SKM-1 treated with dmso at 0.1 percent for 144 hours (cell line): ENCODE results near the gene MYT1.

Experiments
- DNase-seq: peaks from one replicate; lab custom pipeline; 2025; ENCODE audit not compliant: unreplicated experiment; lab: John Stamatoyannopoulos, UW

Gene MYT1

DNA sequence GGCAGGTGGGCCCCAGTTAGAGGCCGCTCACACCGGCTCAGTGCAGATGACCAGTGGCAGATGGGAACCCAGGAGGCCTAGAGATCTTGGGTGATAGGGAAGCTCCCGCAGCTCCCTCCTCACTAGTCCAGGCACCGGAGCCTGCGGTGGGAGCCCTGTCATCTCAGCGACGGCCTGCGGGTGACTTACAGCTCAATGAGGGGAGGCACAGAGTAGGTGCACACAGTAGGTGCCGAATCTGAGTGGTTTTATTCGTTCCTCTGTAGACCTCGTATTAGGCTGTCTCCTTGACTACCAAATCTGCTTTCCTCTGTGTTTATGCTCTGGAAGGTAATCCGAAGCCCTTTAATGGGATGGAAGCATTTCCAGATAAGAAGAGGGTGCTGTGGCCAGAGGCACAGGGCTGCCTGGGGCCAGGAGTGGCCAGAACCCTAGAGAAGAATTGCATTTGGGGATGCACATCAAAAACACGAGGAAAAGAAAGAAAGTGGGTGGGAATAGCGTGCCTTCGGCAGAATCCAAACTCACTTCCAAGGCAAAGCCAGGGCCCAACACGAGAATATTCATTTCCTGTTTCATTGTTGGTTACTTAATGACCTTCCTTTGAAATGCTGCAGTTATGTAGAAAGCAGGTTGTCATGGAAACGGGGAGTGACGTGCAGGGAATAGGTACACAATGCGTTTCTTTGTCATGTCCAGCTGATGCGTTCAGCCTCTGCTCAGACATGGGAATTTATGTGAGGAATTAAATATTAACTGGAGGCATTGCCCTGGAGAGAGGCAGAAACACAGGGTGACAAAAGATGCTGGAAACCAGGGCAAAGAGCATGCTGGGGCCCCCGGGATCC lies 24.7 kb downstream of the MYT1 start:
- DNase-seq: no peak

DNA sequence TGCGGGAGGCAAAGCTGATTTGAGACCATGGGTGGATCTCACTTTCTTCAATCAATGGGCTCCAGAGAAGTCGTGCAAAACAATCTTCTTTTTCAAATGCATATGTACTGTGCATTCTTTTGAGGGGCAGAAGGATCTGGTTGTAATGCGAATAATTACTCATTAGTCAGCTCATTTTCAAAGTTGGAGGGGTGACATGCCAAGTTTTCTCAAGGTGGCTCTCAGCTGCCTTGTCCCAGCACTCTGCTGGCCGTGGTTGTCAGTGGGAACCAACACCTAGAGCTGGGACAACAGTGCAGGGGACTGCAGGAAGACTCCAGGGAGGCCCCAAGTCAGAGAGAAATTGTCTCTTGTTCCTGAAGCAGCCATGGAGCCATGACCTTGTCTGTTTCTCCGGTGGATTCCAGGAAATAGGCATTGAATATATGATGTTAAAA lies 25.3 kb downstream of the MYT1 start:
- DNase-seq: no peak

- no peak for DNase-seq
Observed at GRCh38 chr20:64189986-64190385, 25.7 kb downstream of the MYT1 start.

- no peak for DNase-seq
Observed at GRCh38 chr20:64191002-64191401, 26.8 kb downstream of the MYT1 start.

GRCh38 chr20:64192406-64192805 lies 28.2 kb downstream of the MYT1 start:
- no peak for DNase-seq

DNA sequence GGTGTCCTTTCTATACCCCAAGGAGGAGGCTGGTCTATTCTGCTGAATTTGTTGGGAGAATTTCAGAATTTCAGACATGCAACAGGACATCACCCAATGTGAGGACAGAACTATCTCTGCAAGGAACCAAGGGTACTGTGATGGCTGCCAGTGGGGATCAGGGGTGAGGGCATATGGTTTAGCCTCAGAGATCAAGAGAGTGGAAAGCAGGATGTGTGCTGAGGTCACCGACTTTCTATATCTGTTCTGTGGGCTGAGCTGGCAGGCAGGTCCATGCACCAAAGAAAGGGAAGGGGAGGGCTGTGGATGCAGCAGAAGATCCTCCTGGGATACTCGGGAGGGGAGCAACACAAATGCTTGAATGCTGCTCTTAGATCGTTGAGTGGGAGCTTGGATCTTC lies 28.8 kb downstream of the MYT1 start:
- no peak for DNase-seq

DNA sequence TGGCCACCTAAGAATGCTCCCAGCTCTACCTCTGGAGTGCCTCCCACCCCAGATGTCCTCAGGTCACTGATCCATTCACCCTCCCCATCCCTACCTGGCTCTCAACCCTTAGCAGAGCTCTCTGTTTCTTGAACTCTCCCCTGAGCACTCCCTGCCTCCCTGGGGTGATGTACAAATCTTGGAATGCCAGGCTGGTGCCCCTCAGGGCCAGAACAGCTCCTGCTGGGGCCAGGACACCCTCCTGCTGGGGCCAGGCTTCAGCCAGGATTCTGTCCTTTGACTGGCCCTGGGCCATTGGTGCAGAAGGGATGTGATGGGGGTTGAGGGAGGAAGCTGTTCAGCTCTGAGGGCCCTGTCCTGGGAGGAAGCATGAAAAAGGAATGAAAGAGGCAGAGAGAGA lies 30.0 kb downstream of the MYT1 start:
- DNase-seq: no peak

DNA sequence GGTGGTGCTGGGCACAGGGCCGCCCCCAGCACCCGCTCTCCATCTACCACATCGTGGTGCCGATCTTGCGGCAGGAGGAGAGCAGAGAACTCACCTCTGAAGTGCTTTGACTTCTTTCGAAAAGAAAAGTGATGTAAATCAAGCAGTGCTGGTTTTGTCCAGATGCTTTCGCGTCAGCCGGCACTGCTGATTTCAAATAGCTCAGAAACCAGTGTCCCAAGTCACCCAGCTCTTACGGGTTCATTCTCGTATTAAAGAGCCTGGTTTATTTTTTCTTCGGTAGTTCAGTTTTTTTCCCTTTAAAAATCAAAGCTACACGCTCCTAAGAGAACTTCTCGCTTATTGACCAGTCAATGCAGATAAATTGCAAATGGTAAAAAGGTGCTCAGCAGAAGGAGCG lies 32.1 kb downstream of the MYT1 start:
- no peak for DNase-seq

GRCh38 chr20:64196847-64197306 lies 32.6 kb downstream of the MYT1 start:
- DNase-seq: no peak

DNA sequence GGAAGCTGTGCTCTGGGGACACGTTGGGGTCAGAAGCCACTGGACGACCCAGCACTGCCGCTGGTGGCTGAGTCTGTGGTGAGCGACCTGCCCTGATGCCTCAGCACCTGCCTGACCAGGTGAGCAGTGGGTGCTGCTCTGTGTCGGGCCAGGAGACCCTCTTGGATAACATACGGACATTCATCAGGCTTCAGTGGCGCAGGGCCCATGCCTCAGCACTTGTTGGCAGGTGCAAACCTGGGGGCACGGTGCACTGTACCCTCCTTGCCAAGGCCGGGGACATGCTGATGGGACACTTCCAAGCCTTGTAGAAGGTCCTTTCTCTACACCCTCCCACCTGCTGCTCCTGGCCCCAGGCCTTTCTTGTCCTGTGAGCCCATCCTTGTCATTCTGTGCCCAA lies 34.1 kb downstream of the MYT1 start:
- DNase-seq: no peak

- no peak for DNase-seq
Observed at GRCh38 chr20:64199395-64199794, 35.1 kb downstream of the MYT1 start.

DNA sequence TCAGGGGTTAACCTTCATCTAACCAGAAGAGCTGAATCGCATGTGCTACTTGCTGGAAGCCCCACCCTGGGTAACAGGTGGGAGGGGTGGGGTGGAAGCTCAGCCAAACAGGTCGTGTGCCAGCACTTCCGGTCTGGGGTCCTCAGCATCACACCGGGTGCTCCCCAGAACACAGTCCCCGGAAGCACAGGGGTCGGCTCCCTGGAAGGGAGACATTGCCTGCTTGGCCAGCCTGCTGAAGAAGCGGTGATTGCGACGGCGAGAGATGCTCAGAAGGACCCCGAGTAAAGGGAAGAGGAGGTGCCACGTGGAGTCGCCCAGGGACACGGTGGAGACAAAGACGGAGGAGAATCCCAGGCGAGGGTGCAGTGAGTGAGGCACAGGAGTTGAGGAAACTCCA lies 36.5 kb downstream of the MYT1 start:
- DNase-seq: no peak

- DNase-seq: no peak
Observed at GRCh38 chr20:64201653-64202052, 37.4 kb downstream of the MYT1 start.

- DNase-seq: no peak
Observed at GRCh38 chr20:64203037-64203777, 39.0 kb downstream of the MYT1 start.

GRCh38 chr20:64205611-64206026 lies 41.4 kb downstream of the MYT1 start:
- DNase-seq: no peak

DNA sequence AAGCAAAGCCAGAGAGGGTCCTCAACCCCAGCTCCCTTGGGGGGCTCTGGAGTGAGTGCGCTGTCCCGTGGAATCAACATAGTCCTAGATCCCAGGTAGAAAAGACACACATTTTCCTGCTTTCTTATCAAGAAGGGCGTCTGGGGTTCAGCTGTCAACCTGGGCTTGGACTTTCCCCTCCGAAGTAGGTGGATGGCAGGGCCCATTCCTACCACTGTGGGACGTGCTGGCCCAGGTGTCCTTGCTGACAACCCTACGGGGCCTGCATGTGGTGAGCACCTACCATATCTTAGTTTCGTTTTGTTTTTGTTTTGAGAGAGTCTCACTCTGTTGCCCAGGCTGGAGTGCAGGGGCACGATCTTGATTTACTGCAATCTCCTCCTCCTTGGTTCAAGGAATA lies 42.4 kb downstream of the MYT1 start:
- DNase-seq: no peak

DNA sequence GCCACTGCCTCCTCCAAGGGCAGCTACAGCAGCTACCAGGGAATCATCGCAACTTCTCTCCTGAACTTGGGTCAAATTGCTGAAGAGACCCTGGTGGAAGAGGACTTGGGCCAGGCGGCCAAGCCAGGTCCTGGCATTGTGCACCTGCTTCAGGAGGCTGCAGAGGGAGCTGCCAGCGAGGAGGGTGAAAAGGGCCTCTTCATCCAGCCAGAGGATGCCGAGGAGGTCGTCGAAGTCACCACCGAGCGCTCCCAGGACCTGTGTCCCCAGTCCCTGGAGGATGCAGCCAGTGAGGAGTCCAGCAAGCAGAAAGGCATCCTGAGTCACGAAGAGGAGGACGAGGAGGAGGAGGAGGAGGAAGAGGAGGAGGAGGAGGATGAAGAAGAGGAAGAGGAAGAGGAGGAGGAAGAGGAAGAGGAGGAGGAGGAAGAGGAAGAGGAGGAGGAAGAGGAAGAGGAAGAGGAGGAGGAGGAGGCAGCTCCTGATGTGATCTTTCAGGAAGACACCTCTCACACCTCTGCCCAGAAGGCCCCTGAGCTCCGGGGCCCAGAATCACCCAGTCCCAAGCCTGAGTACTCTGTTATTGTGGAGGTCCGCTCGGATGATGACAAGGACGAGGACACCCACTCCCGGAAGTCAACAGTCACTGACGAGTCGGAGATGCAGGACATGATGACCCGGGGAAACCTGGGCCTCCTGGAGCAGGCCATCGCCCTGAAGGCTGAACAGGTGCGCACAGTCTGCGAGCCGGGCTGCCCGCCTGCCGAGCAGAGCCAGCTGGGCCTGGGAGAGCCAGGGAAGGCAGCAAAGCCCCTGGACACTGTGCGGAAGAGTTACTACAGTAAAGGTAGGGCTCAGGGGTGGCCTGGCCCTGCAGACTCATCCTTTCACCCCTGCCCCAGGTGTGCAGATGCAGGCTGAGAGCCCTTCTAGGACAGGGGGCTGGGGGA lies 43.7 kb downstream of the MYT1 start:
- no peak for DNase-seq

DNA sequence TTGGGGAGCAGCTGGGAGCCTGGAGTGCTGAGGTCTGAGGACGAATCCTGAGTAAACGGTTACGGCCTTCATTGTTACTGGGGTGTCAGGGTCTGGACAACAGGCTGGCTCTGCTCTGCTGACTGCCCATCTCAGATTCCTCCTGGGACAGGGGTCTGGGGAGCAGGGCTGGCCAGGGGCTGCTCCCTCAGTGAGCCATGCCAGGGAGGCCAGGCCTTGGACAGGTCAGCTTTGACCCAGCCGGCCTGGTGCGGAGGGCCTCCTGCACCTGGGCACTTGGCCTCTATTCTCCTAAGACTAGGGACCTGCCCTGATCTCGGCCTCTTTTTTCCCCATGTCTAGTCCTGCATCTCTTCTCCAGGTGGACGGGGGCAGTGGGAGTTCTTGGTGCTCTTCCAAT lies 44.9 kb downstream of the MYT1 start:
- no peak for DNase-seq

- DNase-seq: no peak
Observed at GRCh38 chr20:64210656-64211369, 46.6 kb downstream of the MYT1 start.

GRCh38 chr20:64211874-64212658 lies 47.8 kb downstream of the MYT1 start:
- DNase-seq: no peak
